Astrocyte of the cerebellum (primary cell): ENCODE data around the gene INCA1.

ENCODE experiments used
- DNase-seq: peaks from one replicate; pipeline ENCODE4 v3.0.0-alpha.2; 2011; ENCODE audit warnings: low read depth
- H3K4me3 ChIP-seq: 2 replicates; pipeline ENCODE4 v1.5.1; 2011; ENCODE audit warnings: mild to moderate bottlenecking, low read depth, low read length, moderate library complexity
- CTCF ChIP-seq: IDR thresholded peaks from 2 replicates; pipeline ENCODE4 v1.5.1; 2012; ENCODE audit warnings: low read length, low read depth, moderate library complexity, mild to moderate bottlenecking; ENCODE audit errors: missing control alignments
- in situ Hi-C: cut with HindIII; loops from 2 replicates; pipeline ENCODE4 v1.10.0; 2017; ENCODE audit warnings: low sequenced_read_pairs

INCA1 gene

GRCh38 chr17:4998732-4999429 is 1.6 kb upstream of the INCA1 start:
- TF ChIP-seq CTCF, result no peak

GRCh38 chr17:4998027-4998731 is 857 bp upstream of the INCA1 start:
- H3K4me3 ChIP-seq, result peak overlapping the region; percentile 87
- in situ Hi-C loops, result no loop called here
- TF ChIP-seq CTCF, result no peak
- no peak for DNase-seq

More at GRCh38 chr17:4998732-4999429, 1.6 kb upstream of the INCA1 start:
- H3K4me3 ChIP-seq, result peak overlapping the region; percentile 87
- in situ Hi-C loops, result no loop called here
- no peak for DNase-seq

GRCh38 chr17:4994081-4994595 is 3.2 kb downstream of the INCA1 start:
- DNase-seq, result no peak
- TF ChIP-seq CTCF, result no peak
- in situ Hi-C loops, result no loop called here
- no peak overlapping the region for H3K4me3 ChIP-seq

GRCh38 chr17:4987767-4988567 is 9.4 kb downstream of the INCA1 start:
- TF ChIP-seq CTCF, result no peak
- in situ Hi-C loops, result no loop called here
- peak overlapping the region; percentile 86 for H3K4me3 ChIP-seq
- no peak for DNase-seq

GRCh38 chr17:4986951-4987766 is 10.2 kb downstream of the INCA1 start, which contains the start of gene CAMTA2:
Gene CAMTA2 (minus strand): TSS chr17:4987675. CDS start chr17:4986222, 1,453 bp downstream.
- DNase-seq, result no peak
- peak; percentile 54 for TF ChIP-seq CTCF
- peak within 1 kb of the TSS; percentile 86 for H3K4me3 ChIP-seq
- in situ Hi-C loops, result no loop called here

- H3K4me3 ChIP-seq, result peak overlapping the region; percentile 86
- in situ Hi-C loops, result no loop called here
- TF ChIP-seq CTCF, result no peak
These were observed 10.9 kb downstream of the INCA1 start for GRCh38 chr17:4986403-4986802.

More at GRCh38 chr17:4986403-4986802, 10.9 kb downstream of the INCA1 start:
- DNase-seq, result no peak
